NCI-H2171 treated with DMSO at 0.1 percent for 48 hours (cell line): ENCODE measurements around the gene NRG2.

Experiments
- DNase-seq: peaks from one replicate; lab custom pipeline; 2025; lab: John Stamatoyannopoulos, UW

Gene NRG2

DNA sequence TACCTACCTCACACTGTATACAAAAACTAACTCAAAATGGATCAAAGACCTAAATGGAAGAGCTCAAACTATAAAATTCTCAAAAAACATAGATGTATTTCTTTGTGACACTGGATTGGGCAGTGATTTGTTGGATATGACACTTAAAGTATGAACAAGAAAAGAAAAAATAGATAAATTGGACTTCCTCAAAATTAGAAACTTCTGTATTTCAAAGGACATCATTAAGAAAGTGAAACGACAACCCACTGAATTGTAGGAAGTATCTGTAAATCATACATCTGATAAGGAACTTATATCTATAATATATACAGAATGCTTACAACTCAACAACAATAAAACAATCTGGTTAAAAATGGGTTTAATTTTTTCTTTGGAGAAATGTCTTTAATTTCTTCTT, 96.7 kb downstream of the NRG2 start:
- no peak for DNase-seq

GRCh38 chr5:139946006-139946405, 97.1 kb downstream of the NRG2 start:
- DNase-seq, result no peak

DNA sequence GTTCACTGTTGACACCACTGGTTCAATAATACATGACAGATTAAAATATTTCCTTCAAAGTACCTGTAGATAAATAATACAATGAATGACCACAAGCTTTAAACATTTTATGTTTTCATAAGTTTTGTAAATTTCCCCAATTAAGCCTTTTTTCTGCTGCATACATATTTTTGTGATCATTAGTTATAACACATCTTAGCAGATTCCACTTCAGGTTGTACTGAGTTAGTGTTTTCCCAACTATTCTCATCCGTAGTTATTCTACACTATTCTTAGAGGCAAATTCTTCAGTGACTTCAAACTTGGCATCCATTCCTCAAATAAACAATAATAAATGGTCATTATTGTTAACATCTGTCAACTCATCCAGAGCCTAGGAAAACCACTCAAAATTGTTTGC, 100.9 kb downstream of the NRG2 start:
- no peak for DNase-seq

- DNase-seq, result no peak
These were observed 112.7 kb downstream of the NRG2 start for GRCh38 chr5:139930406-139930805.

DNA sequence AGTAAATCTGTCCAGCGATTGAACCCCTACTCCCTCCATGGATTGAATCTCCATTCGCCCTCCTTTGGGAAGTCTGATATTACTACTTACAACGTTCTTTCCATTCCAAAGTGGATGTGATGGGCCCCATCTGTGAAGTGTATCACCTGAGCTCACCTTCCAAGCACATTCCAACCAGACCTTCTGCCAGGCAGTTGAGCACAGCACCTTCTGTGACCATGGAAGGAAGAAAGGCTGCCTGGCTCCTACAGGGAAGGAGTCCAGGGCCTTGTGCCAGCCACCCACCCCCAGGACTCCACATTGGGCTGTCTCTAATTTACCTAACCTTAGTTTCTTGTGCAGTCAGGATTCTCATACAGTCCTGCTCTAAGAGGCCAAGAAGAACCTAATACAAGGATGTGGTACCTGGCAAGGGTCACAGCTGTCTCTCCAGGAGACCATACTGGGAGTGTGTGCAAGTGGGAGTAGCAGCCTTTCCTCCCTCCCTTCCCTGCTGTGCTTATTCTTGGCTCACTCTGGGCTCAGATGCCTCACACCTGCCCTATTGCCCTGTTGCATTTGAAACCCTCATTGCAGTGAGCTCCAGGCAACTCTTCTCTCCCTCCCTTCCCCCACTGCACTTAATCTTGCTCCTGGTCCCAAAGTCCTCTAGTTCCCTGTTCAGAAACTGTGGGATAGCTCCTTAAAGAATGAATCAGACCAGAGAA, 116.1 kb downstream of the NRG2 start:
- peak; percentile 2 for DNase-seq

DNA sequence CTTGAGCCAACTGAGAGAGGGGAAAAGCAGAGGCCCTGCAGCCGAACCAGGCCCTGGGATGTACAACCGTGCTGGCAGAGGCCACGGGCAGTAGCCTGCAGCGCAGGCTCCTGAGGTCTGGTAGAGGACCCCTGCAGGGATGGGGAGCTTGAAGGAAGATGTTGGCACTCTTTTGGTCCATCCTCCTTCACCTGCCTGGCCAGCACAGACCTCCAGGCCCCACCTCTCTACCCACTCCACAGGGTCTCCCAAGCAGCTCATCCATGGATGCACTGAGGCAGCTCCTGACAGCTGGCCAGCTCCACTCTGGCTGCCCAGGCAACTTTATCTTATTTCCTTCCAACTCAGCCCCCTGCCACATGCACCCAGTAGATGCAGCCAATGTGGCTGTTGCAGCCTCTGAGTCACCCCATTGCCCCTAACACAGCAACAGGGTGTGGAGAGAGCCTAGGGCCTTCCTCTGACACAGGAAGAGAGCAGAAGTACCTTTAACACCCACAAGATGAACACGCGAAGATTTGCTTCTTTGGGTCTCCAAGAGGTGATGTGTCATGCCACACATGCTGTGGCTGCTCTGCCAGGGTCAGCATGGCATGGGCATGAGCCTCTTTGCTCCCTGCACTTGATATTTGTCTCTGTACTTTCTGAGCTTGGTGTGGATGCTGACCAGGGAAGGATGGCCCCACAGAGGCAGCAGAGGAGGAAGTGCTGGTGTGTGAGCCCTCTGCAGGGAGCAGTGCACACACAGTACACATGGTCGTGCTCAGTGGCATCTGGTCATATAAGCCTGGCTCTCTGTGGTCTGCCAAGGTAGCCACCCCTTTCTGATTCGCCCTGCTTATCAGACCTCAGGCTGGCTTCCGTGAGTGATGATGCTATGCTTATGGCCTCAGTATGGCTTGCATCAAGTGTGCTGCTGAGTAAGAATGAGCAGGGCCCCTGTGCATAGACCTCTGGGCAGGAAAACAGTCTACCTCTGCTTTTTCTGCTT, 117.2 kb downstream of the NRG2 start:
- DNase-seq, result no peak

DNA sequence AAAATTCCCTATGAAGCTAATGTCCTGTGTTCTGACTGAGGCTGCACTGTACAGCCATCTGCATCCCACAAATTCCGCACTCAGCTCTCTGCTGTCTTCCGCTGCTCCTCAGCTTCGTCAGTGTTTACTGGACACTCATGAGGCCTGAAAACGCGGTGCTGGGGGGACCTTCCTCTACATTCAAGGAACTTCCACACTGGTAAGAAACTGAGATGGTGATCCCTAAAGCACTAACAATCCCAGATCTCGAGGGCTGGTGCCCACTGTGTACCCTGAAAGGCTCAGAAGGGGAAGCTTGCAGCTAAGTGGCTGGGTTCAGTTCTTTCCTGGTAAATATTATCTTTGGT, 117.9 kb downstream of the NRG2 start:
- no peak for DNase-seq

DNA sequence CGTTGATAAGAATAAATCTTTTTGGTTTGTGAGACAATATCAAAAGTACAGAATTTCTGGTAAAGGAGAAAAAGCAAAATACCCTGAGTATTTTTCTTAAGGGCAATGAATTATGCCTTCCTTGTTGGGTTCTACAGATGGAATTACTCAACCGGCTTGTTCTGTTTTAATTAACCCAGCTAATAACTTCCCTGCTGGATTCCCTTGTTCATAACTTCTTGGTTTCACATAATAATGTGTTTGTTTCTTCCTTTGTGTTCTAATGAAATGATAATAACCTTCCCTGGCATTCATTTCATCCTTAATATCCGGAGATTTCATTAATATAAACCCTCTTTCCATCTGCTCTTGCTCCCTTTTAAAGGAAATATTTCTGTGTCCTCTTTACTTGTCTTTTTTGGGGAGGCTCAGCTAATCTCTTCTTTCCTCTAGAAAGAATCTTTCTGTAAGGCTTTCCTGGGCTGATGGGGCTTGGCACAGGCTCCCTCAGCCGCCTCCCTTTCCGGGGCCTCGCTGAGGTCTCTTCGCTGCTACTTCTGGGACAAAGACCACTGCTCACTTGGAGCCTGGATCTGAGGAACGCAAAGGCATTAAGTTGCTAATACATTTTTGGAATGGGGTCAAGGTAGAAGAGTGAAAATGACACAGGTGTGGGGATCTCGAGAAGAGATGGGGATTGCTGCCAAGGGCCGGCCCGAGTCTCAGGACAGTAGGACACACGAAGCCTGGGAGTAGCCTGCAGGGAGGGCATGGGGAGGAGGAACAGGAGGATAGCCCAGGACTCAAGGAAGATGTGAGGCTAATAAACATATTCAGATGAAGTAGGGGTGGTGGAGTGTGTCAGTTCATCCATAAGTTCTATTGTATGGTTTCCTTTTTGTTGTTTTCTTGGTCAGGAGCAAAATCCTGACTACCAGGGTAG, 118.5 kb downstream of the NRG2 start:
- DNase-seq, result no peak

DNA sequence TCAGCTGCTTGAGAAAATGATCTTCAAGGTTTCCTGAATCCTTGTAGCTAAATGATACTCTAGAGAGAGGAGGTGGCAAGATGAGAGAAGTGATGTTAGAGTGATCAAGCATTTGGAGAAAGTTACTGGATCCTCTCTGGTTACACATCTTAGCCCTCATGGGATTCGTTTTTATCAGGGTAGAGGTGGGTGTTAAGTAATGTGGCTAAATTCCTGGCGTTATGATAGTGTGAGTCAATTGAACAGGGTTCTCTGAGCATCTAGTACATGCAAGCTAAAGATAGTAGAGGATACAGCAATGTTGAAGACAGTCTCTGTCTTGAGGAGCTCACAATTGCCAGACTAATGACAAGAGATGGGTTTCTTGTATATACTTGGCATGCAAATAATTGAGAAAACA, 123.8 kb downstream of the NRG2 start:
- DNase-seq, result no peak

DNA sequence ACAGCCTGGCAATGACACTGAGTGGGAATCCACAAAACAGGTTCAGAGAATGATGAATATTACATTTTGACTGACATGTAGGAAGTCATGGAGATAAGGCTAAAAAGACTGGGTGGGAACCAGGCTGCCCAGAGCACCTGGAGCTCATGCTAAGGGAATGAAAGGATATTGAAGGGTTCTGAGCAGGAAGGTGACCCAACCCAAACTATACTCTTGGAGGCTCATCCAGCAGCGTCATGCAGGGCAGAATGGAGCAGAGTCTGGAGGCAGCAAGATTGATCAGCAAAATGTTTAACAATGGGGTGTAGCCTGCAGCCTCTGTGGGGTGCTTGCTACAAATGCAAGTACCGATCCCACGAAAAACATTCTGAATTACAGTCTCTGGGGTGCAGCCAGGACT, 127.3 kb downstream of the NRG2 start:
- no peak for DNase-seq

DNA sequence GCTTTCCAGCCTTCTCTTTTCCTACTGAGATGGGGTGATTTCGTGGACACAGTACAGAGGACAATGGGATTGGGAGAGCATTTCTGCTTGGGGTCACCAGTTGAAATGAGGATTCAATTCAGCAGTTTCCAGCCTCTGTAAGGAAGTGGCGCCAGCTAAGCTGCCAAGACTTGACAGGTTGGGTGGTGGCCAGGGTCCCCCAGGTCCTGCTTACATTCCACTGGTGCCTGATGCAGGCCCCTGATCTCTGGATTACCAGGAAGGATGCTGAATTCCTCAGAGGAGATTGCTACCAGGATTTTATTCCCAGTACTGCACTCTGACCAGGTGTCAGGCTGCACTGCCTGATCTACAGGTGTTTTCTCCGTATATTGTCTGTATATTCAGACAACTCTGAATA, 127.8 kb downstream of the NRG2 start:
- no peak for DNase-seq

GRCh38 chr5:139914218-139914807, 128.8 kb downstream of the NRG2 start:
- no peak for DNase-seq

DNA sequence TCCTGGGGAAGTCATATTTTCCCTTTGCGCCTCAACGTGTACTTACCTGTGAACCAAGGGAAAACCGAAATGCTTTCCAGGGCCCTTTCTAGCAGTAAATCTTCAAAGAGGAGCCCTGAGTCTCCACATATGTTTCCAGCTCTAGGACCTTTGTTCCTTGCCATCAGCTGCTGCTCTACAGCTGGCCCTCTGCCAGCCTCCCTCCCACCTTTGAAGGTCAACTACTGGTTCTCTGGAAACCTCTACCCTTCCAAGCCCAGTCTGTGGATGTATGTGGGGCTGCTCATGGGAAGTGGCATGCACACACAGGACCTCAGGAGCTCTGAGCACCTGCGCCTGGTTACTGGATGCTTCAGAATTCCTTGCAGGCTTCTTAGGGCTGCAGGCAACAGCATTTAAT, 130.3 kb downstream of the NRG2 start:
- DNase-seq, result no peak

DNA sequence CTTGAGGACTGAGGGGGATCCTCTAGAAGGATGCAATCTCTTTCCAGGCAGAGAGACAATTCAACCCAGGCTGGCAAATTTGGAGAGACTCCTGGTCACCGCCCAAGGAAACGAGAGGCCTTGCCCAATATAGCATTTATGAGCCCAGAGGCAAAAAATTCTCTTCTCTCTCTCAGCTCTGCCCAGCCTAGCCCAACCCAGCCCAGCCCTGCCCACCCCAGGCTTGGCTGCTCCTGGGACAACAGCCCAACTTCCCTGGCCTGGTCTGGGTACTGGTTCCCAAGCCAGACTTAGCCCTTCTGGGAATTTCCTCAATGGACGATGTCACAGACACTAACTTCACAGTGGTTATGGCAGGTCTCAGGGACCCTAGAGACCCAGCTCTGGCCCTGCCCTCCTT, 130.9 kb downstream of the NRG2 start:
- no peak for DNase-seq

GRCh38 chr5:139911425-139912120, 131.5 kb downstream of the NRG2 start:
- no peak for DNase-seq

- no peak for DNase-seq
These were observed 132.2 kb downstream of the NRG2 start for GRCh38 chr5:139910901-139911300.

DNA sequence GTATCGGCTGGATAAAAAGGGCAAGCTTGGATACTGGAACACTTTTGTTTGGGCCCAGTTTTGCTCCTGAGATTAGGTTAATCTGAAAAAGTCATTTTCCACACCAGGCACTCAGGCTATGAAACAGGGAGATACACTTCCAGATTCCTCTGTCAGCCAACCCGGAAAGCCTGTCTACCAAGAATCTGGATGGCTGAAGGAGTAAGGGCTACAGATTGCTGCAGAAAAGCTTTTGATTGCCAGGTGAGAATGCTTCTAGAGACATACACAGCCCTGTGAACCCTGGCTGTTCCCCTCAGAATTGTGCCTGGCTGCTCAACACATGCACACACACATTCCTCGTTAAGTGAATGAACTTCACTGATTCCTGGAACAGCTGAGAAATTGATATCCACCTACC, 133.1 kb downstream of the NRG2 start:
- DNase-seq, result no peak

DNA sequence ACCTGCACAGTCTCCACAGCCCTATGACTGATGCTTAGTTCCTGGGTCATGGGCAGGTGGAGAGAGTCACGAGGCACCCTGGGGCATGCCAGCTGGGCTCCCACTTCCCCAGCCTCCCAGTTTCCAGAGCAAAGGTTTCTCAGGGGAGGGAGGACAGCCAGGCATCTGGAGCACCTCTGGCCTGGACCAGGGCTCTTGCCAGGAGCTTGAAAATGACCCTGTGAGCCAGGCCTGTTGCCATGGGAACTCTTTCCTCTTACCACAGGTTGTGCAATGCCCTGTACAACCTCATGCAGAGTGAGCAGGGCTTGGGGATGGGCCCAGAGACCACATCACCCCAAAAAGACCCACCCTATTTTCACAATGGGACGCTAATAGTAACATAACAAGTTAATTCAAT, 134.3 kb downstream of the NRG2 start:
- DNase-seq, result no peak

DNA sequence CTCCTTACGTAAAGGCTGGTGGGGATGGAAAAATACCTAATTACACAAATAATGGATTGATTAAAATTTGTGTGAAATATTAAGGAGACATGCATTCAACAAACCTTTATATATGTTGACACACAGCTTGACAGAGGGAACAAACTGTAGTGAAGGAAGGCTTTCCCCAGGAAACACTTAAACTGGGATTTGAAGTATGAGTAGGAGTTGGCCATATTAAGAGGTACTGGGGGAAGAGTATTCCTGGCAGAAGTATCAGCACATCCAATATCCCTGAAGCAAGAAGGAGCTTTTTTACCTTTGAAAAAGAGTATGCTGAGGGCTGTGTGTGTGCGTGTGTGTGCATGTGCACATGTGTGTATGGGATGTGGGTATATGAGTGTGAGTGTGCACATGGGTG, 136.4 kb downstream of the NRG2 start:
- no peak for DNase-seq

GRCh38 chr5:139904816-139905661, 138.1 kb downstream of the NRG2 start:
- DNase-seq, result peak; percentile 76

- DNase-seq, result no peak
These were observed 138.6 kb downstream of the NRG2 start for GRCh38 chr5:139904566-139904815.
